Activated CD4-positive, alpha-beta T cell treated with anti-CD3 and anti-CD28 coated beads, Interleukin-2, amount 50 U/mL, for 24 hours (primary cell): ENCODE measurements around the gene CA7.
"Not testable (repeated sequence)": the region's sequence is repeated elsewhere in the genome, so short reads cannot be mapped to it uniquely, and the experiment has no call there.

ENCODE experiments used
- DNase-seq, 2 donors: peaks; one replicate each; pipeline ENCODE4 v3.0.0-alpha.2; 2020; ENCODE audit warnings: low read depth in 1 of 2, low spot score in 1 of 2

CA7 gene

DNA sequence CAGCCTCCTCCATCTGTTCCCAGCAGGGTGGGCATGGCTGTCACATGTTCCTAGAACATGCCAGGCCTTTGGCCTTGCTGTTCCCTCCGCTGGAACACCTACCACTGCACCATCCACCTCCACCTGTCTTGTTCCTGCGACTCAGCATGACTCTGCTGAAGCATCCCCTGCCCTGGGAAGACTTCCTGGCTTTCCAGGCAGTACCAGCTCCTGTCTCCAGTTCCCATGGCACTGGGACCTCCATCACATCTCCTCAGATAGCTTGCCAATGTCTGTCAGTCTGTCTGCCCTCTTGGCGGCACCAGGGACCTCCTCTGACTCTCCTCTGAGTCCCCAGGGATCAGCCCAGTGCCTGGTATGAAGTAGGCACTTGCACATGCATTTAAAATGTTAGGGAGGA lies 51.8 kb downstream of the CA7 start:
- no peak for DNase-seq

DNA sequence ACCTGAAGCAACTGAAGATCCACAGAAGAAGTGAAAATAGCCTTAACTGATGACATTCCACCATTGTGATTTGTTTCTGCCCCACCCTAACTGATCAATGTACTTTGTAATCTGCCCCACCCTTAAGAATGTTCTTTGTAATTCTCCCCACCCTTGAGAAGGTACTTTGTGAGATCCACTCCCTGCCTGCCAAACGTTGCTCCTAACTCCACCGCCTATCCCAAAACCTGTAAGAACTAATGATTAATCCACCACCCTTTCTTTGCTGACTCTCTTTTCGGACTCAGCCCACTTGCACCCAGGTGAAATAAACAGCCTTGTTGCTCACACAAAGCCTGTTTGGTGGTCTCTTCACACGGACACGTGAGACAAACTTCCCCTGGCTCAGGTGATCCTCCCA lies 52.5 kb downstream of the CA7 start:
- not testable (repeated sequence) for DNase-seq

- no peak for DNase-seq
These were observed 54.0 kb downstream of the CA7 start for GRCh38 chr16:66898207-66898606.

GRCh38 chr16:66898933-66899309 lies 54.7 kb downstream of the CA7 start:
- DNase-seq, result no peak

DNA sequence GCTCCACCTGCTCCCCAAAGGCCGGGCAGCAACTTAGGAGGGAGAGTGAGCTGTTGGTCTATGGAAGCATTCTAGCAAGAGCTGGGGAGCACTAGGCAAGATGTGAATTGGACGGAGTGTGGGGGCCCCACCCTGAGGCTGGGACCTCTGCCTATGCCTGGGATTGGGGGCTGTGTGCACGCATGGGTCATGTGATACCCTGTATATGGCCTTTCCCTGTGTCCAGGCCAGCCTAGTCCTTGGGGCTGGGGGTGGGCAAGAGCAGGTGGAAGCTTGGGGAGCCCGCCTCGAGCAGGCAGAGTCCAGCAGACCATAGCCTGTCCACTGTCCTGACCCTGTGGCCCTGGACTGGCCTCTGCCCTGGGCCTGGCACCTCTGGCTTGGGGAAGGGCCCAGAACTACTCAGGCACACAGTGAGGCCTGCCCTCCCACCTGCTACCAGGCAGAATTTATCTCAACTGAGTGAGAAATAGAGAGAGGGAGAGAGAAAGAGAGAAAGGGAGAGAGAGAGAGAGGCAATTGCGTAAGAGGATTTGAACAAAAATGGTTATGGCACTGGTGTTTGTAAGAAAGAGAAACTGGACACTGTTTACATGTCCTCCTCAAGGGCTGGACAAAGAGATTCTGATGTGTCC lies 55.2 kb downstream of the CA7 start:
- DNase-seq, result no peak

DNA sequence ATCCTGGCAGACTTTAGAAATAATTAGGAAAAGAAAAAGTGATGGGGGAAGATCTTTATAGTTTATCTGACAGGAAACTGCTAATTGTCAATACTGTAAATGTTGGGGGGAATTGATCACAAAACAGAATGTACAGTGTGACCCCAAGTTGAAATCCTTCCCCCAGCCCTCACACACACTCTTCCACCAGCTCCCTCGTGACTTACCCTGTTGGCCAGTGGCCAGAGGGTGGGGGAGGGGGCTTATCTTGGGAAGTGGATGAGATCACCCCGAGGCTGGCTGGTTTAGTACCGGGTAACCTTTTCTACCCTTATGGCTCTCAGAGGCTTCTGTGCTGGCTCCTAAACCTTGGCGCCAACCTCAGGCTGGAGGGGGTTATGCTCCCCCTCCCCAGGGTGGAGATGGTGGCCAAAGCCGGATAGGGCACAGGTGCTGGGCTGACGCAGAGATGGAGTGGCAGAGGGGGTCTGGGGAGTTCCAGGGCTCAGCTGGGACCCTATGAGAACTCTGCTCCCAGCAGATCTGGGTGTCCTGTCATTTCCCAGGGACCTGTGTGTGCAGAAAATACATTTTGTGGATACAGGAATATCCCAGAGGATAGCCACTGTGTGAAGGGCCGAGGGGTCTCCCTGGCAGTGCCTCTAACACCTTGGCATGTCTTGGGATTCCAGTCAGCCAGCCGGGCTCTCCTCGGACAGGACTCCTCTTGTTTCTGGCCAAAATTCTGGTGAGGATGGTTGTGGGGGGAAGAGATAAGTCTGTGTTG lies 55.9 kb downstream of the CA7 start:
- no peak for DNase-seq

DNA sequence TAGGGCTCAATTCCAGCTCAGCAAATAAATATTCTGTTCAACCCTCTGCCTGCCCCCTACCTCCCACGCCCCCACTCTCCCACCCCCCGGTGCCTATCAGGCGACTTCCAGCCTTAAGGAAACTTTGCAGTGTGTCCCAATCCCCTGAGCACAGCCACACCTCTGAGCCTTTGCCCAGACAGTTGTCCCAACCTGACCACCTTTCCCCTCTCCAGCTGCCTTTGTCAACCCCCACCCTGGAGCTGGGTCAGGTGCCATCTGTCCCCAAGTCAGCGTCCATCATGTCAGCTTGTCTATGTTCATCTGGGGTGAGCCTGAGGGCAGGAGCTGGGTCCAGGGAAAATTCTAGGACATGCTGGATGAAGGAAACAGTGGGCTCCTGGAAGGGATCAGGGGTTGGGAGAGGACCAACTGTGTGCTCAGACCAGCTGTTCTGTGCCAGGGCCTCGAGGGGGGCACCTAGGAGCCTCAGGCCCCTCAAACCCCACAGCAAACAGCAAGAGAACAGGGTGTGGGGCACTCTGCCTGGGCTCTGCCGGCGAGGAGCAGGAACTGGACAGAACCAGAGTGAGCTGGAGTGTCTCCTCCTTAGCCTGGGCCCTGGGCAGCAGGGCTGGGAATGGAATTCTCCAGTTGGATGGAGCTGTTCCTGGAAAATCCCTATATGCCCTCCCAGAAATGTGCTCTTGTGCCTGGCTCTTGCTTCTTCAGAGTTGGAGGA lies 56.7 kb downstream of the CA7 start:
- no peak for DNase-seq

GRCh38 chr16:66901626-66902025 lies 57.4 kb downstream of the CA7 start:
- no peak for DNase-seq

GRCh38 chr16:66902648-66903543 lies 58.7 kb downstream of the CA7 start:
- DNase-seq, result no peak
